SH-SY5Y (cell line): ENCODE data around the gene KCNJ6.

Experiments used
- GATA2 ChIP-seq: IDR thresholded peaks from 2 replicates; pipeline ENCODE4 v1.6.1; 2011; ENCODE audit warnings: mild to moderate bottlenecking, low read depth, low read length
- GATA3 ChIP-seq: IDR thresholded peaks from 2 replicates; pipeline ENCODE4 v1.6.1; 2011; ENCODE audit warnings: low read depth, mild to moderate bottlenecking, low read length, moderate library complexity

- TF ChIP-seq GATA2: no peak
- TF ChIP-seq GATA3: no peak
Measured at GRCh38 chr21:37828556-37828955, 87.7 kb downstream of the KCNJ6 start.
